CD4-positive, alpha-beta T cell (primary cell): Measurements from ENCODE around the gene KIAA1671. TPM values are rescaled to one million over a fixed set of nuclear protein-coding genes. Genes with fewer than 3 reads are reported as not detected.

Experiments
- ATAC-seq: fragments of 200-7000 bp; cut with Tn5 transposase; one replicate; pipeline ENCODE4 v1.10.0; 2022; ENCODE audit warnings: mild to moderate bottlenecking; ENCODE audit not compliant: poor library complexity
- CTCF ChIA-PET: fragments of 350-600 bp; sonication (Branson Sonifier 250); formaldehyde crosslinking; loops from one replicate; lab custom pipeline; 2021; ENCODE audit warnings: antibody characterized with exemption, inconsistent platforms; lab: Charles Lee
- POLR2A ChIA-PET: fragments of 350-600 bp; sonication (Branson Sonifier 250); formaldehyde crosslinking; loops from one replicate; lab custom pipeline; 2021; ENCODE audit warnings: antibody characterized with exemption, inconsistent platforms; lab: Charles Lee
- DNase-seq, 14 experiments: peaks; one replicate each; pipeline ENCODE4 v3.0.0-alpha.2; 2013 to 2020; ENCODE audit warnings: mixed read lengths in 2 of 14
- H3K27ac ChIP-seq, 2 donors: one replicate each; pipeline versions ENCODE4 v1.5.1 to v1.7.0; 2013; ENCODE audit warnings: low read length in 2 of 2, low read depth in 1 of 2, mild to moderate bottlenecking in 1 of 2
- H3K27me3 ChIP-seq, 2 experiments: 1 replicate in 1 of 2; 2 replicates in 1 of 2; pipeline versions ENCODE4 v1.6.1 to v1.7.0; 2013; ENCODE audit warnings: low read length in 2 of 2, control low read depth in 1 of 2, mild to moderate bottlenecking in 1 of 2, moderate library complexity in 1 of 2; ENCODE audit not compliant: insufficient read depth in 2 of 2, control insufficient read depth in 1 of 2
- H3K36me3 ChIP-seq: one replicate; pipeline ENCODE4 v1.6.1; 2013; ENCODE audit warnings: low read length, control low read depth; ENCODE audit not compliant: insufficient read depth
- H3K4me1 ChIP-seq: one replicate; pipeline ENCODE4 v1.6.1; 2013; ENCODE audit warnings: low read length, control low read depth; ENCODE audit not compliant: insufficient read depth
- H3K4me3 ChIP-seq: one replicate; pipeline ENCODE4 v1.5.1; 2013; ENCODE audit warnings: mild to moderate bottlenecking, low read length, moderate library complexity
- H3K9me3 ChIP-seq, 2 experiments: 1 replicate in 1 of 2; 2 replicates in 1 of 2; pipeline versions ENCODE4 v1.6.1 to v1.7.0; 2013; ENCODE audit warnings: low read length in 2 of 2, mild to moderate bottlenecking in 2 of 2, control low read depth in 1 of 2, moderate library complexity in 1 of 2; ENCODE audit not compliant: control insufficient read depth in 1 of 2, insufficient read depth in 1 of 2
- H3K27ac Mint-ChIP-seq: one replicate; pipeline ENCODE4 v1.8.0; 2020; ENCODE audit warnings: mixed read lengths
- H3K27me3 Mint-ChIP-seq: one replicate; pipeline ENCODE4 v1.8.0; 2021; ENCODE audit warnings: mixed read lengths
- H3K36me3 Mint-ChIP-seq: one replicate; pipeline ENCODE4 v1.8.0; 2021; ENCODE audit warnings: low read depth, mixed read lengths
- H3K4me1 Mint-ChIP-seq: one replicate; pipeline ENCODE4 v1.8.0; 2021; ENCODE audit warnings: low read depth, mixed read lengths
- H3K4me3 Mint-ChIP-seq: one replicate; pipeline ENCODE4 v1.8.0; 2020; ENCODE audit warnings: mild to moderate bottlenecking, mixed read lengths
- H3K9me3 Mint-ChIP-seq: one replicate; pipeline ENCODE4 v1.8.0; 2020; ENCODE audit warnings: mixed read lengths
- intact Hi-C, 2 experiments: fragments of 100-400 bp; cut with DNase I in 1 of 2; cut with micrococcal nuclease in 1 of 2; formaldehyde crosslinking; loops; one replicate each; pipeline versions ENCODE4 v1.15.1 to v1.9.0; 2023 to 2025; cut with DNase I, micrococcal nuclease
- total RNA-seq, 174 experiments: library from RNA in 2 of 174; stranded (reverse) in 2 of 174; gene quantifications; one replicate each; pipeline ENCODE4 v1.2.3 and lab custom pipeline; 2021 to 2026
- TF ChIP-seq, protein P1 (sequence below): fragments of 200-600 bp; IDR thresholded peaks from one replicate; pipeline ENCODE4 v1.8.0; 2022; ENCODE audit warnings: antibody characterized with exemption, mild to moderate bottlenecking

KIAA1671 gene
- total RNA-seq, 2 experiments from 2014 or later: 2.6 to 2.9 TPM

GRCh38 chr22:25023879-25024278 is 71.4 kb downstream of the KIAA1671 start:
- POLR2A ChIA-PET: no interaction called here
- TF ChIP-seq, protein P1, sequence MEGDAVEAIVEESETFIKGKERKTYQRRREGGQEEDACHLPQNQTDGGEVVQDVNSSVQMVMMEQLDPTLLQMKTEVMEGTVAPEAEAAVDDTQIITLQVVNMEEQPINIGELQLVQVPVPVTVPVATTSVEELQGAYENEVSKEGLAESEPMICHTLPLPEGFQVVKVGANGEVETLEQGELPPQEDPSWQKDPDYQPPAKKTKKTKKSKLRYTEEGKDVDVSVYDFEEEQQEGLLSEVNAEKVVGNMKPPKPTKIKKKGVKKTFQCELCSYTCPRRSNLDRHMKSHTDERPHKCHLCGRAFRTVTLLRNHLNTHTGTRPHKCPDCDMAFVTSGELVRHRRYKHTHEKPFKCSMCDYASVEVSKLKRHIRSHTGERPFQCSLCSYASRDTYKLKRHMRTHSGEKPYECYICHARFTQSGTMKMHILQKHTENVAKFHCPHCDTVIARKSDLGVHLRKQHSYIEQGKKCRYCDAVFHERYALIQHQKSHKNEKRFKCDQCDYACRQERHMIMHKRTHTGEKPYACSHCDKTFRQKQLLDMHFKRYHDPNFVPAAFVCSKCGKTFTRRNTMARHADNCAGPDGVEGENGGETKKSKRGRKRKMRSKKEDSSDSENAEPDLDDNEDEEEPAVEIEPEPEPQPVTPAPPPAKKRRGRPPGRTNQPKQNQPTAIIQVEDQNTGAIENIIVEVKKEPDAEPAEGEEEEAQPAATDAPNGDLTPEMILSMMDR: no peak
- no peaks in the 10 kb centered on the region for H3K27me3 ChIP-seq
- Mint-ChIP-seq H3K4me1 (peaks cover 11% of the 10 kb centered on the region), H3K27ac (no peak overlapping the region), H3K27me3 (peaks cover 13% of the 10 kb centered on the region), H3K36me3 (no peaks in the 10 kb centered on the region), H3K4me3 (no peak overlapping the region), H3K9me3 (no peaks in the 10 kb centered on the region)
- DNase-seq (no peak), ATAC-seq (no peak)
- CTCF ChIA-PET: no interaction called here
- intact Hi-C loops: no loop called here
- H3K36me3 ChIP-seq: no peaks in the 10 kb centered on the region
- H3K4me1 ChIP-seq: peaks cover 4% of the 10 kb centered on the region
- no peaks in the 10 kb centered on the region for H3K9me3 ChIP-seq
- H3K4me3 ChIP-seq: no peak overlapping the region
- H3K27ac ChIP-seq: no peak overlapping the region

DNA sequence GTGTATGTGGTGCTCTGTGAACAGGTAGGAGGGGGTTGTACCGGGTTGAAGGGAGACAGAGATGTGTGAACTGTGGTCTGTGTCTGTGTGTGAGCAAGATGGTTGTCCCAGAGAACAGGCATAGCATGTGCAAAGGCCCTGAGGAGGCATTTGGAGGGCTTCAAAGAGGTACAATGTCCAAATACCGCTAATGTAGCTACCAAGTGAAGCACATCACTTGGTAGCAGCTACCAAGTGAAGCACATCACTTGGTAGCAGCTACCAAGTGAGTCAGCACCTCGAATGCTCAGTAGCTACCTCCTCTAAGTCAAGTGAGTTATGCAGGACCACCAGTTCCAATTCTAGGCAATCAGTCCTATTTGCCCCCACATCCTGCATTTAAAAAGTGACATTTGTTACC is 72.4 kb downstream of the KIAA1671 start:
- Histone ChIP-seq H3K9me3 (no peaks in the 10 kb centered on the region), H3K4me3 (no peak overlapping the region), H3K27ac (no peak overlapping the region), H3K36me3 (no peaks in the 10 kb centered on the region), H3K4me1 (peaks cover 4% of the 10 kb centered on the region), H3K27me3 (no peaks in the 10 kb centered on the region)
- Mint-ChIP-seq H3K27me3 (peaks cover 13% of the 10 kb centered on the region), H3K4me1 (peaks cover 11% of the 10 kb centered on the region), H3K27ac (no peak overlapping the region), H3K36me3 (no peaks in the 10 kb centered on the region), H3K4me3 (no peak overlapping the region), H3K9me3 (no peaks in the 10 kb centered on the region)
- TF ChIP-seq, protein P1: no peak
- ChIA-PET CTCF (no interaction called here), POLR2A (no interaction called here)
- ATAC-seq (no peak), DNase-seq (no peak)
- intact Hi-C loops: no loop called here

DNA sequence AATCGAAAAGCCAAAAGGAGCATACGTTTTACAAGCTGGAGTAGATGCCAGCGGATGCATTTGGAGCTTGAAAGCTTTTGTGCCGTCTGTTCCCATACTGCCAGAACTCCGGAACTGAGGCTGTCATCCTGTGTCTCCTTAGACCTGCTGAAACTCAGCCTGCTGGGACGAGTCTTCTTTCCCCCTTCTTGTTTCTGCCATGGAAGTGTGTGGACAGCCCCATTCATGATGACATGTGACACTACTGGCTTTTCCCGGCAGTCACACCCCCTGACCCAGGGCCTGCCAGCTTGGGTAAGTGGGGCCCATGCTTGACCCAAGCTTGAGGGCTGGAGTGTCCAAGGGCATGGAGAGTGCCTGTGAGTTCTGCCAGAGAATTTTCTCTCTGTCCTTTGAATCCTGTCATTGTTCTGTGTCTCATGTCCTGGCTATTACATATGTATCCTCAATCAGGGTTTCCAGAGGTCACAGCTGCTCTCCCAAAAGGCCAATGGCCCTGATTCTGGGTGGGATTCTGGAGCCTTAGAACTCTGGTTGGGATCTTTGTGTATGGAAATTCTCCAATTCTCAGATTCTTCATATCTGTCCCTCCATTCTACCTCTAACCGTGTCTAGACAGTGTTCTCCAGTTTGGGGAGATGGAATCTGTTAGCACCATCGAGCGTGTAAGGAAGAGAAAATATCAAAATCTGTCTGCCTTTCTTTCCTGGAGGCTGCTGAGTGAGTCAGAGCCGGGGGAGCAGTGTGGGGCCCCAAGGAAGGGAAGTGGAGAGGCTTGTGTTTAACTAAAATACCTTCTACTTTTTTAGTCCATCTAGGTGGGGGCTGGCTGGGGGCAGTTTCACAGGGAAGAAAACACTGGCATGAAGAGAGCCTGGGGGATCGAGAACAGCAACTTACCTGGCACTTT is 73.2 kb downstream of the KIAA1671 start:
- Mint-ChIP-seq H3K4me1 (peaks cover 11% of the 10 kb centered on the region), H3K27me3 (peaks cover 6% of the 10 kb centered on the region), H3K4me3 (no peak overlapping the region), H3K9me3 (no peaks in the 10 kb centered on the region), H3K36me3 (no peaks in the 10 kb centered on the region), H3K27ac (no peak overlapping the region)
- intact Hi-C loops: no loop called here
- ChIA-PET CTCF (no interaction called here), POLR2A (no interaction called here)
- DNase-seq (no peak), ATAC-seq (no peak)
- Histone ChIP-seq H3K4me3 (no peak overlapping the region), H3K27ac (no peak overlapping the region), H3K4me1 (peaks cover 4% of the 10 kb centered on the region), H3K36me3 (no peaks in the 10 kb centered on the region), H3K9me3 (no peaks in the 10 kb centered on the region), H3K27me3 (no peaks in the 10 kb centered on the region)
- TF ChIP-seq, protein P1: no peak
